Activated CD8-positive, alpha-beta memory T cell treated with anti-CD3 and anti-CD28 coated beads, Interleukin-2, amount 50 U/mL, for 48 hours (primary cell): ENCODE data around the gene FSCN2.

Experiments
- DNase-seq: peaks from one replicate; pipeline ENCODE4 v3.0.0-alpha.2; 2020

FSCN2 gene

GRCh38 chr17:81491761-81492160 is 36.4 kb upstream of the FSCN2 start:
- no peak for DNase-seq

- DNase-seq: no peak
These were observed 36.0 kb upstream of the FSCN2 start for GRCh38 chr17:81492202-81492601.

GRCh38 chr17:81492706-81493105 is 35.5 kb upstream of the FSCN2 start:
- no peak for DNase-seq

- no peak for DNase-seq
These were observed 34.8 kb upstream of the FSCN2 start for GRCh38 chr17:81493198-81494038.

GRCh38 chr17:81494626-81495377 is 33.4 kb upstream of the FSCN2 start:
- no peak for DNase-seq

GRCh38 chr17:81498953-81499600 is 29.1 kb upstream of the FSCN2 start:
- DNase-seq: no peak

- no peak for DNase-seq
These were observed 28.6 kb upstream of the FSCN2 start for GRCh38 chr17:81499601-81499970.

- DNase-seq: no peak
These were observed 28.1 kb upstream of the FSCN2 start for GRCh38 chr17:81500047-81500446.

GRCh38 chr17:81502471-81503017 is 25.6 kb upstream of the FSCN2 start:
- no peak for DNase-seq

GRCh38 chr17:81503619-81504018 is 24.6 kb upstream of the FSCN2 start:
- no peak for DNase-seq

GRCh38 chr17:81508639-81509206 is 19.5 kb upstream of the FSCN2 start:
- peak; percentile 68 for DNase-seq

- peak; percentile 69 for DNase-seq
These were observed 18.8 kb upstream of the FSCN2 start for GRCh38 chr17:81509207-81509971.

- DNase-seq: peak; percentile 61
These were observed 18.0 kb upstream of the FSCN2 start for GRCh38 chr17:81509972-81510784.

- DNase-seq: peak; percentile 72
These were observed 17.2 kb upstream of the FSCN2 start for GRCh38 chr17:81510785-81511553.

GRCh38 chr17:81511554-81511803 is 16.7 kb upstream of the FSCN2 start:
- no peak for DNase-seq

- DNase-seq: peak; percentile 79
These were observed 16.2 kb upstream of the FSCN2 start for GRCh38 chr17:81511804-81512561.

- peak; percentile 97 for DNase-seq
These were observed 15.4 kb upstream of the FSCN2 start, which contains the start of gene ACTG1 for GRCh38 chr17:81512562-81513371. Gene ACTG1, minus strand, starts transcription at chr17:81512799. Its CDS starts 445 bp downstream, at chr17:81512354.

GRCh38 chr17:81513372-81513752 is 14.8 kb upstream of the FSCN2 start:
- DNase-seq: peak; percentile 87
